Transverse colon (tissue), 3 donors: ENCODE data around the gene SERPINF2.
A peak's percentile ranks its signal among the peaks of the same experiment; 100 is the strongest.

Experiments
- EP300 ChIP-seq: sonication (generic); formaldehyde crosslinking; IDR thresholded peaks from one replicate; pipeline ENCODE4 v1.6.1; 2017; ENCODE audit warnings: antibody characterized with exemption, low read depth
- POLR2A ChIP-seq: fragments of 450-650 bp; IDR thresholded peaks from one replicate; pipeline ENCODE4 v1.6.1; 2016; ENCODE audit warnings: antibody characterized with exemption, mild to moderate bottlenecking, moderate library complexity
- TF ChIP-seq, protein P1 (sequence below), 5 experiments: fragments of 200-600 bp in 3 of 5; fragments of 450-650 bp in 2 of 5; sonication (generic) in 3 of 5; IDR thresholded peaks; 1 replicate in 2 of 5; 2 replicates in 3 of 5; pipeline ENCODE4 v1.5.1; 2016 to 2017; ENCODE audit warnings: antibody characterized with exemption in 5 of 5, inconsistent platforms in 3 of 5, mild to moderate bottlenecking in 2 of 5, moderate library complexity in 1 of 5

DNA sequence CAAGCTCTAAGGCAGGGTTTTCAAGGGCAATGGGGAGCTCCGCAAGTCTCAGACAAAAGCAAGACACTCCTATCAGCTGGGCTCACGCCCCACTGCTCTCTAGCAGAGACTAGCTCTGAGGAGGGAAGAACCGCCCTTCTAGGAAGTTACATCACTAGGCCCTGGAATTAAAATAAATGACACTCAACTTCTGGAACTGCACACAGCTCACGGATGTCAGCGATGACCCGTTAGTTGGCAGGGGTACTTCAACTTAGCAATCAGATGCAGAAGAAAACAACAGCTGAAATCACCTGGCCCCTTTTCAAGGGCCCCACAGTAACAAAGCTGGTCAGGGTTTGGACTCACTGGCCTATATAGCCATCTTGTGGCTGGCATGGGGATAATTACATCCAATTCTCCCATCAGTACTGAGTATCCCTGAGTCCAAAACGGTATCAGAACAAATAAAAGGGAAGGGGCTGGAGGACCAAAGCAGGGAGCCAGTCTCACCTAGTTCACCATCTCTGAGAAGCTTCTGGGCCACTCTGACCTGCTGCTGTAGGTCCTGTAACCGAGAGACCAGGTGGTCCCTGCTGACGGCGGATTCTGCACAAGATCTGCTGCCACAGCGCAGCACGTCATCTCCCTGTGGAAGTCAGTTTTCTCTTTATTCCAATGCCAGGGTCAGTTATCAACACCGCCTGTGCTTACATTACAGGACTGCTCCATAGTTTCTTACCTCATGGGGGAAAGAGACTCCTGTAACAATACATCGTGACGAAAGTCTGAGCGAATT lies 41.4 kb downstream of the SERPINF2 start:
- TF ChIP-seq, protein P1, sequence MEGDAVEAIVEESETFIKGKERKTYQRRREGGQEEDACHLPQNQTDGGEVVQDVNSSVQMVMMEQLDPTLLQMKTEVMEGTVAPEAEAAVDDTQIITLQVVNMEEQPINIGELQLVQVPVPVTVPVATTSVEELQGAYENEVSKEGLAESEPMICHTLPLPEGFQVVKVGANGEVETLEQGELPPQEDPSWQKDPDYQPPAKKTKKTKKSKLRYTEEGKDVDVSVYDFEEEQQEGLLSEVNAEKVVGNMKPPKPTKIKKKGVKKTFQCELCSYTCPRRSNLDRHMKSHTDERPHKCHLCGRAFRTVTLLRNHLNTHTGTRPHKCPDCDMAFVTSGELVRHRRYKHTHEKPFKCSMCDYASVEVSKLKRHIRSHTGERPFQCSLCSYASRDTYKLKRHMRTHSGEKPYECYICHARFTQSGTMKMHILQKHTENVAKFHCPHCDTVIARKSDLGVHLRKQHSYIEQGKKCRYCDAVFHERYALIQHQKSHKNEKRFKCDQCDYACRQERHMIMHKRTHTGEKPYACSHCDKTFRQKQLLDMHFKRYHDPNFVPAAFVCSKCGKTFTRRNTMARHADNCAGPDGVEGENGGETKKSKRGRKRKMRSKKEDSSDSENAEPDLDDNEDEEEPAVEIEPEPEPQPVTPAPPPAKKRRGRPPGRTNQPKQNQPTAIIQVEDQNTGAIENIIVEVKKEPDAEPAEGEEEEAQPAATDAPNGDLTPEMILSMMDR (IDR thresholded peaks at IDR 0.05), result peak; percentile 54 to 86 (median 63)
- peak; percentile 33 for TF ChIP-seq EP300
- peak; percentile 58 for TF ChIP-seq POLR2A
